GM12878 (cell line): ENCODE results near the gene HLA-DPB1. TPM values are rescaled to one million over a fixed set of nuclear protein-coding genes. Genes with fewer than 3 reads are reported as not detected.

Experiments used
- ATAC-seq: fragments of 200-7000 bp; cut with Tn5 transposase; 3 replicates; pipeline ENCODE4 v1.9.1; 2020; ENCODE audit warnings: mild to moderate bottlenecking, moderate library complexity
- BruUV-seq: library from RNA; stranded (reverse); fragments of 400-500 nt; replicated peaks from 2 replicates; lab custom pipeline; 2021; lab: Mats Ljungman, UMichigan
- CTCF ChIA-PET: fragments of 300-600 bp; sonication (Branson Sonifier 250); formaldehyde crosslinking; extraction: SDS; loops from one replicate; lab custom pipeline; 2021; ENCODE audit warnings: inconsistent platforms; lab: Yijun Ruan, JAX
- POLR2A ChIA-PET: fragments of 350-600 bp; formaldehyde crosslinking; extraction: SDS; loops from one replicate; lab custom pipeline; 2021; ENCODE audit warnings: inconsistent platforms; lab: Charles Lee
- RAD21 ChIA-PET: fragments of 300-600 bp; sonication (Branson Sonifier 250); formaldehyde crosslinking; loops from one replicate; lab custom pipeline; 2023; ENCODE audit warnings: antibody characterized with exemption; ENCODE audit not compliant: unreplicated experiment; lab: Charles Lee
- SMC1A ChIA-PET: fragments of 300-600 bp; sonication (Branson Sonifier 250); formaldehyde crosslinking; loops from one replicate; lab custom pipeline; 2023; ENCODE audit not compliant: unreplicated experiment, uncharacterized antibody; lab: Charles Lee
- DNase-seq: peaks from one replicate; pipeline ENCODE4 v3.0.0-alpha.2; 2011; ENCODE audit warnings: low read depth, low spot score
- FAIRE-seq: peaks from 3 replicates; lab custom pipeline; 2011; peaks lifted over from hg19 to GRCh38; lab: Jason Lieb, UNC
- H2AFZ ChIP-seq: 2 replicates; pipeline ENCODE4 v1.6.0; 2011; ENCODE audit warnings: low read depth, low read length, control low read depth; ENCODE audit not compliant: control insufficient read depth
- H3K27ac ChIP-seq: 2 replicates; pipeline ENCODE4 v1.5.1; 2011; ENCODE audit warnings: control low read depth; ENCODE audit not compliant: control insufficient read depth, insufficient read depth
- H3K27me3 ChIP-seq, 2 experiments: replicated peaks in 1 of 2; 2 replicates each; pipeline versions ENCODE4 v1.6.0 to v1.6.1; 2011; ENCODE audit warnings: low read length in 1 of 2; ENCODE audit not compliant: control insufficient read depth in 2 of 2, insufficient read depth in 2 of 2
- H3K36me3 ChIP-seq, 2 experiments: 2 replicates each; pipeline ENCODE4 v1.5.1; 2011; ENCODE audit warnings: low read length in 1 of 2; ENCODE audit not compliant: control insufficient read depth in 2 of 2, insufficient read depth in 2 of 2
- H3K4me1 ChIP-seq: 2 replicates; pipeline ENCODE4 v1.6.1; 2011; ENCODE audit warnings: mild to moderate bottlenecking, low read length, moderate library complexity, mixed read lengths; ENCODE audit not compliant: control insufficient read depth, insufficient read depth
- H3K4me2 ChIP-seq: 2 replicates; pipeline ENCODE4 v1.6.0; 2011; ENCODE audit warnings: control low read depth; ENCODE audit not compliant: control insufficient read depth, insufficient read depth
- H3K4me3 ChIP-seq: fragments of 200-600 bp; sonication (generic); 2 replicates; pipeline ENCODE4 v1.5.1; 2016
- H3K79me2 ChIP-seq: 2 replicates; pipeline ENCODE4 v1.6.0; 2011; ENCODE audit warnings: low read length; ENCODE audit not compliant: control insufficient read depth, insufficient read depth
- H3K9ac ChIP-seq: 2 replicates; pipeline ENCODE4 v1.8.0; 2011; ENCODE audit warnings: low read length, control low read depth, mixed read lengths; ENCODE audit not compliant: control insufficient read depth, insufficient read depth
- H3K9me3 ChIP-seq: replicated peaks from 3 replicates; pipeline ENCODE4 v1.5.1; 2011; ENCODE audit warnings: mild to moderate bottlenecking, low read length; ENCODE audit not compliant: control insufficient read depth, insufficient read depth
- H4K20me1 ChIP-seq: 2 replicates; pipeline ENCODE4 v1.6.0; 2011; ENCODE audit not compliant: control insufficient read depth, insufficient read depth
- NRF1 ChIP-seq: conservative IDR thresholded peaks from 2 replicates; pipeline ENCODE4 v1.6.1; 2011; ENCODE audit warnings: mild to moderate bottlenecking, low read depth, low read length, improper control_type of control experiment
- POLR2AphosphoS5 ChIP-seq: IDR thresholded peaks from 2 replicates; pipeline ENCODE4 v1.6.1; 2011; ENCODE audit warnings: mild to moderate bottlenecking, low read length, inconsistent platforms
- SMAD5 ChIP-seq: IDR thresholded peaks from 2 replicates; pipeline ENCODE4 v1.6.1; 2016; ENCODE audit warnings: antibody characterized with exemption, low read depth
- YY1 ChIP-seq: IDR thresholded peaks from 2 replicates; pipeline ENCODE4 v1.6.1; 2011; ENCODE audit warnings: low read depth, mild to moderate bottlenecking, low read length
- WGBS: methylation state at CpG from one replicate; pipeline ENCODE4 v1.1.6; 2016; ENCODE audit warnings: low lambda C conversion rate; ENCODE audit not compliant: insufficient replicate concordance, insufficient coverage; ENCODE audit errors: missing lambda C conversion rate; 5-methylcytosine and 5-hydroxymethylcytosine counted together
- in situ Hi-C: fragments of 300-500 bp; cut with MboI; formaldehyde crosslinking; loops from 9 replicates; pipeline ENCODE4 v1.14.3; 2018; ENCODE audit warnings: mixed read lengths
- intact Hi-C: fragments of 100-400 bp; cut with micrococcal nuclease; formaldehyde crosslinking; loops from one replicate; pipeline ENCODE4 v1.14.2; 2022; ENCODE audit not compliant: unreplicated experiment
- polyA plus RNA-seq, 11 experiments: library from polyadenylated mRNA; depleted of rRNA in 4 of 11; unstranded in 6 of 11; stranded (reverse) in 5 of 11; fragments of >200 nt; fragmentation: Nextera tagmentation in 4 of 11; fragmentation: Illumina TruSeq in 1 of 11; extraction: Ambion mirVana in 4 of 11; extraction: Trizol in 1 of 11; gene quantifications; 1 replicate in 1 of 11; 2 replicates in 10 of 11; pipeline versions ENCODE4 v1.2.1 to v1.2.3, GENCODE V29; 2011 to 2016; ENCODE audit warnings: inconsistent platforms in 2 of 11, missing spikeins in 2 of 11, low read depth in 1 of 11
- total RNA-seq, 4 experiments: library from RNA; depleted of rRNA in 3 of 4; stranded (reverse); fragments of >200 nt in 3 of 4; fragmentation: Illumina TruSeq in 1 of 4; extraction: Trizol in 1 of 4; gene quantifications; 2 replicates each; pipeline versions ENCODE4 v1.2.1 to v1.2.3, GENCODE V29; 2013 to 2021

The HLA-DPB1 gene
- total and polyA plus RNA-seq, 10 of the 15 experiments (the other 5 are each of a cell fraction or from before 2014, with no cell fraction given) = 101 to 675 (median 352) TPM

GRCh38 chr6:33079580-33079979 lies 3.8 kb downstream of the HLA-DPB1 start:
- peaks cover 4 to 19% of the 10 kb centered on the region in 2 experiments; a peak in 3 of 4 replicates for H3K36me3 ChIP-seq
- intact Hi-C loops (no loop called here), in situ Hi-C loops (no loop called here)
- peak overlapping the region; percentile 53; the same call in 1 of the 2 replicates for H3K27ac ChIP-seq
- H3K9ac ChIP-seq = no peak overlapping the region
- H3K79me2 ChIP-seq = peaks cover 68% of the 10 kb centered on the region
- H4K20me1 ChIP-seq = no peaks in the 10 kb centered on the region
- H3K4me2 ChIP-seq = peak overlapping the region; percentile 60
- POLR2A ChIA-PET = interaction anchor here (1.1 to 6.7 kb wide), 6 partner anchors 11 to 79 kb away, joined by 3 to 56 read pairs (median 6); no protein-coding TSS in a partner anchor
- no peaks in the 10 kb centered on the region for H3K9me3 ChIP-seq
- FAIRE-seq = no peak
- H3K4me3 ChIP-seq = peak overlapping the region; percentile 80; the same call in 1 of the 2 replicates
- RAD21 ChIA-PET = interaction anchor here (1.1 to 6.8 kb wide), 3 partner anchors 50 to 68 kb away, joined by 3 to 108 read pairs (median 3); no protein-coding TSS in a partner anchor
- no peaks in the 10 kb centered on the region for H3K27me3 ChIP-seq
- SMC1A ChIA-PET = interaction anchor here (1.2 to 7.7 kb wide), 4 partner anchors 11 to 70 kb away, joined by 4 to 177 read pairs (median 12); no protein-coding TSS in a partner anchor
- no peak for ATAC-seq
- peaks cover 26% of the 10 kb centered on the region for H3K4me1 ChIP-seq
- no peak overlapping the region for H2AFZ ChIP-seq
- peak; percentile 16 for TF ChIP-seq POLR2AphosphoS5
- 0 out of 2 replicates have a peak, but pooled peaks have one; percentile 11 for TF ChIP-seq SMAD5
- 0 out of 2 replicates have a peak, but pooled peaks have one; percentile 3 for TF ChIP-seq YY1
- no peak for TF ChIP-seq NRF1
- DNase-seq = no peak
- 77% methylated on average over 4 of the region's 4 CpGs for WGBS
- CTCF ChIA-PET = interaction anchor here (0.9 to 14.2 kb wide), 6 partner anchors 11 to 125 kb away, joined by 3 to 281 read pairs (median 10); no protein-coding TSS in a partner anchor
- no TSS peak for BruUV-seq
